ENCODE measurements around the gene GALNT1.

Gene GALNT1

DNA sequence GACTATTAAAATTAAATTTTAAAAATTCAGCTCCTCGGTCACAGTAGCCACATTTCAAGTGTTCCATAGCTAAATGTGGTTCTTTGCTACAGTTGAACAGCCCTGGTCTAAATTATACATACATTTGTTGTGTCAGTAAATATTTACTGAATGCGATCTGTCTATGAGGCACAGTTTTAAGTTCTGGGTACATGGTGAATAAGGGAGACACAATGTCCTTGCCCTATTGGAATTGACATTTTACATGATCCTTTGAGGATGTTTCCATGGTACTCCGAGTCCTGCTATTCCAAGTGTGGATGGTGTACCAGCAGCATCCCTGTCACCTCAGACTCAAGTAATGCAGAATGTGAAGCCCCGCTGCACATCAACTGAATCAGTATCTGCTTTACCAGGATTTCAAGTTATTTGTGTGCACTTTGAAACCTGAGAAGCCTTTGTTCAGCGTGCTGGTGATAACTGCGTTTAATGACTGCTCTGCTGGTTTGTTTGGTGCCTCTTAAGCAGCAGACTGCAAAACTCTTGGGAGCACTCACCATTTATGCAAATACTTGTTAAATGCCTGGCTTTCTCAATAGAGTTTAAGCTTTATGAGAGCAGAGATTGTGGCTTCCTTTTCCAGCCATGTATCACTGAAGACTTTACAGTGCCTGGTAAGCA lies 1.5 kb downstream of the GALNT1 start:
- DNase-seq: peak; percentile 89

GRCh38 chr18:35584735-35585134 lies 3.2 kb downstream of the GALNT1 start:
- no peak for DNase-seq

DNA sequence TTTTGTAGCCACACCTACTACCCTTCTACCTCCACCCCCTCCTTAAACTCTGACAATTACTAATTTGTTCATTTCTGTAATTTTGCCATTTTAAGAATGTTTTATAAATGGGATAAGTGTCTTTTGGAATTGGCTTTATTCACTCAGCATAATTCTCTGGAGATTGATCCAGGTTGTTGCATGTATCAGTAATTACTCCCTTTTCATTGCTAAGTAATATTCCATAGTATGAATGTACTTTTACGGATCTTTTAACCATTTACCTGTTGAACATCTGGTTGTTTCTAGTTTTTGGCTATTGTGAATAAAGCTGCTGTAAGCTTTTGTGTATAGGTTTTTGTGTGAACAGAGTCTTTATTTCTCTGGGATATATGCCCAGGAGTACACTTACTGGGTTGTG lies 4.1 kb downstream of the GALNT1 start:
- no peak for DNase-seq

DNA sequence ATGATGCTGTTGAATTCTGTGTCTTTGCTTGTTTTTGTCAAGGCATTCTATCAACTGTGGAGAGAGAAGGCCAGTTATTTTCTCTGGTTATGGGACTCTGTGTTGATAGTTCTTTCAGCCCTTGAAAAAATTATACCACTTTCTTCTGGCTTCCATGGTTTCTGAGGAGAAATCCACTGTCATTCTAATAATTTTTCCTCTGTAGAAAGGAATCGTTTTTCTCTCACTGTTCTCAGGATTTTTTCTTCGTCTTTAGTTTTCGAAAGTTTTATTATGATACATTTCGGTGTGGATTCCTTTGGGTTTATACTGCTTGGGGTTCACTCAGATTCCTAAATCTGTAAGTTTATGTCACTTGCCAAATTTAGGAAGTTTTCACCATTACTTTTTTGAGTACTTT lies 6.6 kb downstream of the GALNT1 start:
- DNase-seq: no peak

DNA sequence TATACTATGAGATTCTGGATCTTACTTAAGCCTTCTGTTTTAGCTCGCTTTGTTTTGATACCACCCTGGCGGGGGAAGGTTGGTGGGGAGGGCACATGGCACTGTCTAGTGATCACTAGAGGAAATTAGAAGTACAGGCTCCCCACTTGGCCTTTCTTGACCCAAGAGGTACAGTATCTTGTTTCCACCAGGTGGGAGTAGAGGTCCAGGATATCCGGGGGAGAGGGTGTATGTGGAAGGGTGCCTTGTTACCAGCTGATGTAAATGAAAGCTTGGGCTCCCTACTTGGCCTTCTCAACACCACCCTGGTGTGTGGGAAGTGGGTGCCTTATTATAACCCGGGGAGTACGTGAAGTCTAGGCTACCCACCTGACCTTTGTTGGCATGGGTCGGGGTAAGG lies 7.5 kb downstream of the GALNT1 start:
- DNase-seq: no peak

GRCh38 chr18:35589546-35589945 lies 8.0 kb downstream of the GALNT1 start:
- no peak for DNase-seq

DNA sequence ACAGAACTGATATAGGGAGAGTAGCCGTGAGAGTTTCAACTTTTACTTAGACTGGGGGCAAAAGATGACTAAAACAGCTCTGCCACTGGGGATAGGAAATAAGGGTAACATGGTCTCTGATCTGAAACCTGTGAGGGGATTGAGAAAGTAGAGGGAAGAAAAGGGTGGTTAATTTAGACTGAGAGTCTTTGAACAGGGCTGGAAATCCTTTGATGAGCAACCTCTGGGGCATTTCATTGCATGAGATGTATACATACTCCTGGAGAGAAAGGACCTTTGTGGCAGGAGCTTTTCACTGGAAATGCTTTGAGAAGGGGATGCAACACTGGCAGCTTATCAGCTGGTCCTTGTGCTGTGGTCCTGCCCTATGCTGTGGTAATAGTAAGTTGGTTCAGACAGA lies 9.4 kb downstream of the GALNT1 start:
- no peak for DNase-seq

GRCh38 chr18:35592298-35592697 lies 10.8 kb downstream of the GALNT1 start:
- no peak for DNase-seq

DNA sequence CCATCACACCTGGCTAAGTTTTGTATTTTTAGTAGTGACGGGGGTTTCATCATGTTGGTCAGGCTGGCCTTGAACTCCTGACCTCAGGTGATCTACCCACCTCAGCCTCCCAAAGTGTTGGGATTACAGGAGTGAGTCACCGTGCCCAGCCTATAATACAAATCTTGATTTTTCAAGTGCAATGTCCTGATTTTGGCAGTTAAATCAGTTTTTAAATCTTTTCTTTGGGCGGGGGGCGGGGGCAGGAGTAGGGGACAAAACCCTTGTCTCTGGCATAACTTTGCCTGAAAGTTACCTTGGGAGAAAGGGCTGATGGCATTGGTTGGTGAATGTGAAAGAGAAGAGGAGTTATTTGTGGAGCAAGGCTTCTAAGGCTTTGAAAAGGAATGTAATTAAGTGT lies 12.3 kb downstream of the GALNT1 start:
- DNase-seq: no peak

DNA sequence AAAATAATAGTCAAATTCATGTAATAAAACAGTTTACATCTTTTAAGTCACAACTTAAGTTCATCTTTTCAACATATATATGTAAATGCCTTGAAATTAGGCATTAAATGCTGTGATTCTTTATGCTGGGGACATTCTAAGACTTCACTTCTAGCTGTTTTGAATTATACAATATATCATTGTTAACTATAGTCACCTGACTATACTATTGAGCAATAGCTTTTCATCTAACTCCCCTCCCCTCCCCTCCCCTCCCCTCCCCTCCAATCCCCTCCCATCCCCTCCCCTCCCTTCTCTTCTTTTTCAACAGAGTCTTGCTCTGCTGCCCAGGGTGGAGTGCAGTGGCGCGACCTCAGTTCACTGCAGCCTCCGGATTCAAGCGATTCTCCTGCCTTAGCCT lies 16.2 kb downstream of the GALNT1 start:
- DNase-seq: no peak

DNA sequence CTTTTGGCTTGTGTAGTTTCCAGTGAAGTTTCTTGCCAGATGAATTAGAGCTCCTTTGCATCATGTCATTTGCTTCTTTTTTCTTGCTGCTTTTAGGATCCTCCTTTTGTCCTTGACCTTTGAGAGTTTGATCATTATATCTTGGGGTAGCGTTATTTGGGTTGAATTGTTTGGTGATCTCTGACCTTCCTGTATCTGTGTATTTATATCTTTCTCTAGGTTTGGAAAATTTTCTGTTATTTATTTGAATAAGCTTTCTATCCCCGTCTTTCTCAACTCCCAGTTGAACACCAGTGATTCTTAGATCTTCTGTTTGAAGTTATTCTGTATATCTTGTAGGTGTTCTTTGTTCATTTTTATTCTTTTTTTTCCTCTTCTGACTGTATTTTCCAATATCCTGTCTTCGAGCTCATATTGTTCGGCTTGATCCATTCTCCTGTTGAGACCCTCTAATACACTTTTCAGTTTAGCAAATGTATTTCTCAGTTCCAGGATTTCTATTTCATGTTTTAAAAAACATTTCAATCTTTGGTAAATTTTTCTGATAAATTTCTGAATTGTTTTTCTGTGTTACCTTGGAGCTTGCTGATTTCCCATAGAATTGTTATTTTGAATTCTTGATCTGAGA lies 20.8 kb downstream of the GALNT1 start:
- DNase-seq: no peak

GRCh38 chr18:35603008-35603407 lies 21.5 kb downstream of the GALNT1 start:
- no peak for DNase-seq

- no peak for DNase-seq
Measured at GRCh38 chr18:35603528-35603927, 22.0 kb downstream of the GALNT1 start.

DNA sequence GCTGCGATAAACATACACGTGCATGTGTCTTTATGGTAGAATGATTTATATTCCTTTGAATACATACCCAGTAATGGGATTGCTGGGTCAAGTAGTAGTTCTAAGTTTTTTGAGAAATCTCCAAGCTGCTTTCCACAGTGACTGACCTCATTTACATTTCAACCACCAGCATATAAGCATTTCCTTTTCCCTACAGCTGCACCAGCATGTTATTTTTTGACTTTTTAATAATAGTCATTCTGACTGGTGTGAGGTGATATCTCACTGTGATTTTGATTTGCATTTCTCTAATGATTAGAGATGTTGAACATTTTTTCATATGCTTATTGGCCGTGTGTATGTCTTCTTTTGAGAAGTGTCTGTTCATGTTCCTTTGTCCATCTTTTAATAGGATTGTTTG lies 22.8 kb downstream of the GALNT1 start:
- no peak for DNase-seq

- no peak for DNase-seq
Measured at GRCh38 chr18:35605686-35606417, 24.3 kb downstream of the GALNT1 start.

DNA sequence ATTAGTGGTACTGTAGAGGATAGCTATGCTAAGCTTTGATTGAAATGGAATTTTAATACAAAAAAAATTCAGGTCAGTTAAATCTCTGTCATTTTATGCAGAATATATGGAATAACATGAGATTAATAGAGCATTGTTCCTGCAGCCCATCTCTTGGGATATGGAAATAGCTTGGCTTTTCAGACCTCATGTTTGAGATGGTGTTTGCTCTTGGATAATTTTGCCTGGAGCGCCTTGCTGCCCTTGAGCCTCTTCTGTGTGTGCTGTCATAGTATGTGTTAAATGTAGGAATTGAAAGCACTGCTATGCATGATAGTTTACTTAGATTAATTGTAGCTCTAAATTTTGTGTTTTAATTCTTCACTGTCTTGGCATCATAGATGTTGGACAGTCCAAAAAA lies 27.7 kb downstream of the GALNT1 start:
- no peak for DNase-seq

GRCh38 chr18:35610089-35610488 lies 28.5 kb downstream of the GALNT1 start:
- no peak for DNase-seq

- DNase-seq: no peak
Measured at GRCh38 chr18:35610724-35611123, 29.2 kb downstream of the GALNT1 start.

DNA sequence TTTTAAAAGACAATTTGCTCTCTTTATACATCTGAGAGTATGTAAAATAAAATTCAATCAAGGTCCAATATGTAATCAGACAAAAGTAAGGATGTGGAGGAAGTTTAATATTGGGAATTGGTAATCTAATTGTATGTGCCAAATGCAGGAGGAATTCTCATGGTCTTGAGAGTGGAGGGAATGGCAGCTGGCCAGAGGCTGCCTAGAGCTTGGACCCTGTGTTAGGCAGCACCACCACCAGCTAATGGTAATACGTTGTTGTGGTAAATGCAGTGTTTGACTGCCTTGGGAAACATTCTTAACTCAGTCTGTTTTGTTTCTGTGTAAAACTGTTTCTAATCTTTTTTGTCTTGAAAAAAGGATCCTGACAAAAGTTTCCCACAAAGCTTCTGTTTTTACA lies 30.0 kb downstream of the GALNT1 start:
- DNase-seq: no peak

GRCh38 chr18:35616074-35616473 lies 34.5 kb downstream of the GALNT1 start:
- DNase-seq: no peak

DNA sequence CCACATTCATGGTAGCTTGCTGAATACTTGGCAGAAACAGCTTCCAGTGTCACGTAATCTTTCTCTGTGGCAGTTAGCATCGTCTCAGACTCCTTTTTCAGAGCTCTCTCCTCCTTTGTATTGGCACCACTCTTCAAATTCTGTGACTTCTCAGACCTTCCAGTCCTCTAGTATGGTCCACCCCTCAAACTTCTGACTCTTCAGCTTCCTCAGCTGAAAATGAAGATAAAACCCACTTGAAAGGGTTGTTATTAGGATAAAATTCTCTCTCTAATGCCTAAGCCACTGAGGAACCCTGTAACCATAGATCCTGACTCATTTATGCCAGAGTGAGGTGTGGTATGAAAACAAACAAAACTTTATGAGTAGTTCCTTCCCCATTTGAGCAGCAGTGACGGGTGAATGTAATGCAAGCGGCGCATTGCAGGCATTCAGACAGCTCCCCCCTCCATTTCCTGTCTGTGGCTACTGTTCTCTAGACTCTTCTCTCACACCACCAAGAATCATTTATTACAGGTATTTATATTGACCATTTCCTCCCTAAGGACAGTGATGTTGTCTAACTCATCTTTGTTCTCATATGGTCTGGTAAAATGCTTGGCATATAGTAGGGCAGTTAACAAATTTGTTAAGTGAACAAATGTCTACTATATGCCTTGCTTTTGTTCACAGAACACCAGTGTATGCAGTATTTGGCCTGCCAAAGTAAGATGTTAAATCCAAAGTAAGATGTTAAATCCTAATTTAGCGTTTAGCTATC lies 35.3 kb downstream of the GALNT1 start:
- DNase-seq: no peak

- no peak for DNase-seq
Measured at GRCh38 chr18:35617865-35618264, 36.3 kb downstream of the GALNT1 start.

DNA sequence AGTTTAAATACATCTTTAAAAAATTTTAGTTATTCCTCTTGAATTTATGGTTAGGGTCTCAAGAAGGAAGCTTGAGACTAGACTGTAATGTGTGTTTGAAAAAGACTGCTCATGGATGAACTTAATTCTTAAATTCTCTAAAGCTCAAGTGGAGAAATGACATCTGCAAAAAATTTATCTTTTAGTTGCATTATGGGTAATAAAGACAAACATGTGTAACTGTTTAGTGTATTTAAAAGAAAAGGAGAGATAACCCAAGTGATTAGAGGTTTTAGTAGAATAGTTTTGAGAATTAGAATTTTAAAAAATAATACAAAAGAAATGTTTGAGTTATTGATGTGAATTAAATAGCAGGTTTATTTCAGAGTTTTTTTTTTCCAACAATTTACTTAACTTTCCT lies 36.7 kb downstream of the GALNT1 start:
- no peak for DNase-seq

DNA sequence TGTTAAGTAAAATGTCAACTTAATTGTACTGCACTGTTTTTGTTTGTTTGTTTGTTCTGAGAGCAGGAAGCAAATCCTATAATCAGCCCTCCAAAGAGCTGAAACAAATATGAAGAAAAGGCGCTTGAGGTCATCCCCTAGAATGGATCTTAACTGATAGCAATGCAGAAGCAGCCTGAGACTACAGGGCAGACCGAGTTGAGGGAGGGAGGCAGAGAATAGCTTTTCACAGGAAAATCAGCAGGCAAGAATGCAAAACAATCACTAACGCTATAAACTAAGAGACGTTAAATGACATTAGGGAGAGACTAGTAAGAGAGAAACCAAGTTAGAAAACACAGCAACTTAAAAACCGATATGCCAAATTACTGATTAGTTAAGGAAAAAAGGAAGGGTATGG lies 37.2 kb downstream of the GALNT1 start:
- no peak for DNase-seq

Data from DMS79 treated with DMSO at 0.1 percent for 48 hours (cell line).